Endothelial cell of umbilical vein (primary cell): Measurements from ENCODE around the gene SYK.

Source experiments
- POLR2A ChIP-seq: IDR thresholded peaks from 2 replicates; pipeline ENCODE4 v1.6.1; 2012; ENCODE audit warnings: low read depth, mild to moderate bottlenecking, control low read depth, low read length
- POLR2AphosphoS5 ChIP-seq: IDR thresholded peaks from 2 replicates; pipeline ENCODE4 v1.6.1; 2012; ENCODE audit warnings: low read depth, mild to moderate bottlenecking, control low read depth, low read length, moderate library complexity; ENCODE audit not compliant: insufficient read depth
- TF ChIP-seq, protein P1 (sequence below), 2 donors: IDR thresholded peaks; 1 replicate in 1 of 2; 2 replicates in 1 of 2; pipeline ENCODE4 v1.5.1; 2011; ENCODE audit warnings: low read length in 2 of 2, mild to moderate bottlenecking in 2 of 2, moderate library complexity in 2 of 2, control low read depth in 1 of 2, inconsistent platforms in 1 of 2, low read depth in 1 of 2; ENCODE audit not compliant: insufficient read depth in 1 of 2; ENCODE audit errors: extremely low read depth in 1 of 2

DNA sequence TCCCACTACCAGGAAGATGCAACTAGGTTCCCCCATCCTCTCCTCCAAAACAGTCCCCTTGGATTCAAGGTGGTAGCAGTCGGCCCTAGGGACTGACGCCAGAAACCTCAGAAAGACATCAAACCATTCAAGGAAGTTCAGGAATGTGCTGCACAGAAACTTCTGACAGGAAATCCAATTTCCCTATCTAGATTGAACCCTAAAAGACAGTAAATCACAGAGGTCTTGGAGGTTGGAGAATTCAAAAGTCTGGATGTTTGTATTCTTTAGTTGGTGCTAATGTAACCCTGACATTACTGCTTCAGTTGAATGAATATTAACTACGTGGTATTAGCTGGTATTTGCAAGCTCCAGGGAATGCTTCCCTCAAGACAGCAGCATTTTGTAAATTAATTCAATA, 125.3 kb downstream of the SYK start:
- TF ChIP-seq, protein P1, sequence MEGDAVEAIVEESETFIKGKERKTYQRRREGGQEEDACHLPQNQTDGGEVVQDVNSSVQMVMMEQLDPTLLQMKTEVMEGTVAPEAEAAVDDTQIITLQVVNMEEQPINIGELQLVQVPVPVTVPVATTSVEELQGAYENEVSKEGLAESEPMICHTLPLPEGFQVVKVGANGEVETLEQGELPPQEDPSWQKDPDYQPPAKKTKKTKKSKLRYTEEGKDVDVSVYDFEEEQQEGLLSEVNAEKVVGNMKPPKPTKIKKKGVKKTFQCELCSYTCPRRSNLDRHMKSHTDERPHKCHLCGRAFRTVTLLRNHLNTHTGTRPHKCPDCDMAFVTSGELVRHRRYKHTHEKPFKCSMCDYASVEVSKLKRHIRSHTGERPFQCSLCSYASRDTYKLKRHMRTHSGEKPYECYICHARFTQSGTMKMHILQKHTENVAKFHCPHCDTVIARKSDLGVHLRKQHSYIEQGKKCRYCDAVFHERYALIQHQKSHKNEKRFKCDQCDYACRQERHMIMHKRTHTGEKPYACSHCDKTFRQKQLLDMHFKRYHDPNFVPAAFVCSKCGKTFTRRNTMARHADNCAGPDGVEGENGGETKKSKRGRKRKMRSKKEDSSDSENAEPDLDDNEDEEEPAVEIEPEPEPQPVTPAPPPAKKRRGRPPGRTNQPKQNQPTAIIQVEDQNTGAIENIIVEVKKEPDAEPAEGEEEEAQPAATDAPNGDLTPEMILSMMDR (IDR thresholded peaks at IDR 0.05; ENCODE audit: extremely low read depth in 1 of 2, insufficient read depth in 1 of 2, low read depth in 1 of 2, low read length in 2 of 2) = no peak
- TF ChIP-seq POLR2A (no peak), POLR2AphosphoS5 (no peak)
